HG03159 (cell line): ENCODE results near the gene TEAD2.
"Not testable (repeated sequence)": the region's sequence is repeated elsewhere in the genome, so short reads cannot be mapped to it uniquely, and the experiment has no call there.

Experiments used
- ATAC-seq: cut with Tn5 transposase; IDR thresholded peaks from one replicate; pipeline ENCODE4 v1.9.1; 2021; ENCODE audit warnings: mild to moderate bottlenecking, moderate library complexity; ENCODE audit not compliant: unreplicated experiment

Gene TEAD2

DNA sequence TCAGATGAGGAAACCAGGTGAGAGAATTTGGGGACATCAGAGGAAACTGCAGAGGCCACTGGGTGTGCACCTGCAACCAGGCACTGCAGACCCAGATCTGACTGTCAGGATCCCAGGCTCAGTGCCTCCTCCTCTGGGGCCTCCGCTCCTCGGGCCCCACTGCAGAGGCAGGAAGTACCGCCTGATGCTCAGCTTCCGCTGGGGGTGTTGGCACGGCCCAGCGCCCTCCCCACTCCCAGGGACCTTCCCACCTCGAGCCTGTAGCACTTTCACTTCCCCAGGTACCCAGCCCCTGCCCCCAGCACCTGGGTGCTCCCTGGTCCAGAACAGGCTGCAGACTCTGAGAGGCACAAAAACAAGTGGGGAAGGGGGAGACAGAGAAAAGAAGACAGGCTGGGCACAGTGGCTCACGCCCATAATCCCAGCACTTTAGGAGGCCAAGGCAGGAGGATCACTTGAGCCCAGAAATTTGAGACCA is 28.4 kb downstream of the TEAD2 start:
- ATAC-seq, result peak; percentile 44

DNA sequence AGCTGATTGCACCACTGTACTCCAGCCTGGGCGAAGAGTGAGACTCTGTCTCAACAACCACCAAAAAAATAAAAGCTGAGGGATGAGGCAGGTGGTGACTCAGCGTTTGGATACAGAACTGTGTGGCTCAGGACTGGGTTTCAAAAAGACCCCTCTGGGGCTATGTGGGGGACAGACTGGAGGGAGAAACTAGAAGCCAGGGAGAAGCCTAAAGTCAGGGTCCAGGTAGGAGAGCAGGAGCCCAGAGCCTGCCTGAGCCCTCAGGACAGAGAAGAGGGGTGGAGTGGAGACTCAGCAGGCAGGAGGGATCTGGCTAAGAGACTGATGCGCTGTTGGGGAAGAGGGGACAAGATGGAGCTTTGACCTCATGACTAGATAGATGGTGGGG is 28.8 kb downstream of the TEAD2 start:
- ATAC-seq, result no peak

DNA sequence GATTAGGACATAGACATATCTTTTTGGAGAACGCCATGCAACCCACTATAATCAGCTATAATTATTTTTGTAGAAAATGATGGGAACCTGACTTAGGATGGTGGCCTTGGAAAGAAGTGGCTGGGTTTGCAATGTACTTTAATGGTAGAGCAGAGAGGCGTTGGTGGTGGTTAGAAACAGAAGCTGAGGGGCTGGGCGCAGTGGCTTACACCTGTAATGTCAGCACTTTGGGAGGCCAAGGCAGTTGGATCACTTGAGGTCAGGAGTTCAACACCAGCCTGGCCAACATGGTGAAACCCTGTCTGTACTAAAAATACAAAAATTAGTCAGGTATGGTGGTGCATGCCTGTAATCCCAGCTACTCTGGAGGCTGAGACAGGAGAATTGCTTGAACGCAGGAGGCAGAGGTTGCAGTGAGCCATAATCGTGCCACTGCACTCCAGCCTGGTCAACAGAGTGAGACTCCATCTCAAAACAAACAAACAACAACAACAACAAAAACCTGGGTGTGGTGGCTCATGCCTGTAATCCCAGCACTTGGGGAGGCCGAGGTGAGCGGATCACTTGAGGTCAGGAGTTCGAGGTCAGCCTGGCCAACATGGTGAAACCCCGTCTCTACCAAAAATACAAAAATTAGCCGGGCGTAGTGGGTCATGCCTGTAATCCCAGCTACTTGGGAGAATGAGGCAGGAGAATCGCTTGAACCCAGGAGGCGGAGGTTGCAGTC is 29.4 kb downstream of the TEAD2 start:
- not testable (repeated sequence) for ATAC-seq

DNA sequence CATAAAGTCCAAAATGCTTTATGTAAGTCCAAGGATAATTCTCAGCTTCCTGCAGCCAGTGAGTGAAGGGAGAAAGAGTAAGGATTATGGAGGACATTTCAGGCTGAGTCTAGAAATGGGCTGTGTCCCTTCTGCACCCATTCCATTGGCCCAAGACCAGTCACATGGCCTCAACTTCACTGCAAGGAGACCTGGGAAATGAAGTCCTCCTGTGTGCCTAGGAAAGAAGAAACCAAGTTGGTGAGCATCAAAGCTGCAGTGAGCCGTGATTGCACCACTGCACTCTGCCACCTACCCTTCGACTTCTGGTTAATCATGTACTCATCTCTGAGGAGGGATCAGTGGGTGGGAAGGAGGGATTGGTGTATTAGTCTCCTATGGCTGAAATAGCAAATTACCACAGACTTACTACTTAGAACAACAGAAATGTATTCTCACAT is 30.6 kb downstream of the TEAD2 start:
- ATAC-seq, result peak; percentile 54

DNA sequence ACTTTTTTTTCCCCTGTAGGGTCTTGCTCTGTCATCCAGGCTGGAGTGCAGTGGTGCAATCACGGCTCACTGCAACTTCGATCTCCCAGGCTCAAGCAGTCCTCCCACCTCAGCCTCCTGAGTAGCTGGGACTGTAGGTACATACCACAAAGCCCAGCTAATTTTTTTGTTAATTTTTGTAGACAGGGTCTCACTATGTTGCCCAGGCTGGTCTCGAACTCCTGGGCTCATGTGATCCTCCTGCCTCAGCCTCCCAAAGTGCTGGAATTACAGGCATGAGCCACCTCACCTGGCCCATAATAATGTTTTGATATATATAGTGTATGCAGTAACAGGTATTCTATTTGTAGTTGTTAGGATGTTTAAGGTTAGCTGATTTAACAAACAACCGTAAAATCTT is 31.0 kb downstream of the TEAD2 start:
- ATAC-seq, result not testable (repeated sequence)

DNA sequence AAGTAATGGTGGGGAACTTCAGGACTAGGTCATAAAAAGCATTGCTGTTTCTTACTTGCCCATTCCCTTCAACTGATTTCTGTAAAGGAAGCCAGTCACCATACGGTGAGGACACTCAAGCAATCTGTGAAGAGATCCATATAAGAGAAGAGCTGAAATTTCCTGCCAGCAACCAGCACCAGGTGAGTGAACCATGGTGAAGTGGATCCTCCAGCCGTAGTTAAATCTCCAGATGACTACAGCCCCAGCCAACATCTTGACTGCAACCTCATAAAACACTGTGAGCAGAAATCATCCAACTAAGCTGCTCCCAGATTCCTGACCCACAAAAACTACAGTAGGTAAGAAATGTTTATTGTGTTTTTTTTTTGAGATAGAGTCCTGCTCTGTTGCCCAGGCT is 33.5 kb downstream of the TEAD2 start:
- ATAC-seq, result no peak

DNA sequence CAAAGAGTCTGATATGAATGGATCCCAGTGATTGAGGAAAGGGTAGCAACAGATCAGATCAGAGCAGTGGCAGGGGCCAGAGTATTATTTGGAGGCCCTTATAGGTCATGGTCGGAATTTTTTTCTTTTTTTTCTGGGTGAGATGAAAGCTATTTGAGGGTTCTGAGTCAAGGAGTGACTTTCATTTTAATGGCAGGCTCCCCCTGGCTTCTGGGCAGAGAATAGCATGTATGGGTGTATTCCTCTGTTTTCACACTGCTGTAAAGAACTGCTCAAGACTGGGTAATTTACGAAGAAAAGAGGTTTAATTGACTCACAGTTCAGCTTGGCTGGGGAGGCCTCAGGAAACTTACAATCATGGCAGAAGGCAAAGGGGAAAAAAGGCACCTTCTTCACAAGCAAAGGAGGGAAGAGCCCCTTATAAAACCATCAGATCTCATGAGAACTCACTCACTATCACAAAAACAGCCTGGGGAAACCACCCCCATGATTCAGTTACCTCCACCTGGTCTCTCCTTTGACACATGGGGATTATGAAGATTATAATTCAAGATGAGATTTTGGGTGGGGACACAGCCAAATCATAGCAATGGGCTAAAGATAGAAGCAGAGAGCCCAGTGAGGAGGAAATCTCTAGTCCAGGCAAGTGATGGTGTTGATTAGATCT is 34.2 kb downstream of the TEAD2 start:
- ATAC-seq, result no peak

DNA sequence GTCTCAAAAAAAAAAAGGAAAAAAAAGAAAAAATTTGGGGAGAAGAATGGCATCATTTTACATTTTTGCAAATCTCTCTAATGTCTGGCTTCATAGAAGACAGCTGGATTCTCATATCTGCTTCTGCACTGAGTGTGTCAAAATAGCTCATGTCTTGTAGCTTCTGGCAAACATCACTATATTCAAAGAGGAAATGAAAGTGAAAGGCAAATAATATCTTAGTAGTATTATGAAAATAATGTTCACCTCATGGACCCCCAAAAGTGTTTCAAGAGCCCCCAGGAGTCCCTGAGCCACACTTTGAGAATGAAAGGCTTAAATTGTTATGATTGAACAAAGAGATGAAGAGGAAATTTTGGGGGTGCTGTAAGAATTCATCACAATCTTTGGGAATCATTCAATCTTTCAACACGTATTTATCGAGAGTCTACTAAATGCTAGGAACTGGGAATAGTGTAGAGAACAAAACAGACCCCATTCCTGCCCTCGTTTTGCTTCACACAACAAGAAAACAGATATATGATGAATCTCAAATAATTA is 36.0 kb downstream of the TEAD2 start:
- no peak for ATAC-seq

DNA sequence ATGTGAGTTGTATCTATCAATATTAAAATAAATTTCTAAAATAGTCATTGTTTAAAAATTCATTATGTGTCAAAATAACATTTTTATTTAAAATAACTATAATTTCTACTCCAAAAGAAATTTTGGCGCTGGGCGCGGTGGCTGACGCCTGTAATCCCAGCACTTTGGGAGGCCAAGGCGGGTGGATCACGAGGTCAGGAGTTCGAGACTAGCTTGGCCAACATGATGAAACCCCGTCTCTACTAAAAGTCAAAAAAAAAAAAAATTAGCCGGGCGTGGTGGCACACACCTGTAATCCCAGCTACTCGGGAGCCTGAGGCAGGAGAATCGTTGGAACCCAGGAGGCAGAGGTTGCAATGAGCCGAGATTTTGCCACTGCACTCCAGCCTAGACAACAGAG is 36.5 kb downstream of the TEAD2 start:
- not testable (repeated sequence) for ATAC-seq

DNA sequence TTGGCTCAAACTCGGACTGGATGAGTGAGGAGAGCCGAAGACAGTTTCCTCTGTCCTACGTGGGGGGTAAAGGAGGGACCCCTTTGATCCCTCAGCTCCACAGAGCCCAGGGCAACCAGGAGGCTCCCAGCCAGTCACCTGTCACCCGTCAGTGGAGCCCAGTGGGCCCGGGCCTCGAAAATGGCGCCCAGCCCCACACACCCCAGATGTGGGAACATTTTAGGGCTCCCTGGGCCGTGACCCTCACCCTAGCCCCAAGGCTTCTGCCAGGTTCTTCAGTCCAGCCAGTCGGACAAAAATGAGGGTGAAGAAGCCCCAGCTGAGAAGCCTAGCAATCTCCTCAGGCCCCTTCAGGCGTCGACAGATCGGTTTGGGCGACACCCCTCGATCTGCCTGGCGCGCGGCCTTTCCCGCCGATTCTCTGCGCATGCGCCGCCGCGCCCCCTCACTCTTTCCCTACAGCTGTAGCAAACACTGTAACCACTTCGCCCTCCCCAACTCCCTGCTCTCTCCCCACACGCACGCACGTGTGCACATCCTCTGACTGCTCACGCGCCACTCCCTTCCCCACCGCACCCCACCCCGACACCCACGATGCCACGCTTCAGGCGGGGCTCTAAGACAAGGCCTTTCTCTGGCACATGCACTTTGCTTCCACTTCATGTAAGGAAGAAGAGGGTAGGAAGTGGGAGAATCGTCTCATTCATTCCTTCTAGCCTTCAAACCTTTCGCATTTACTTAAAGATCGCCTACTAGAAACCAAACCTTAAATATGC is 37.2 kb downstream of the TEAD2 start, which contains the start of gene SLC6A16:
TSS of gene SLC6A16 (minus strand) at position 391 of the 776 bp plus-strand sequence. CDS start 13,844 bp downstream, outside the sequence.
- no peak for ATAC-seq

DNA sequence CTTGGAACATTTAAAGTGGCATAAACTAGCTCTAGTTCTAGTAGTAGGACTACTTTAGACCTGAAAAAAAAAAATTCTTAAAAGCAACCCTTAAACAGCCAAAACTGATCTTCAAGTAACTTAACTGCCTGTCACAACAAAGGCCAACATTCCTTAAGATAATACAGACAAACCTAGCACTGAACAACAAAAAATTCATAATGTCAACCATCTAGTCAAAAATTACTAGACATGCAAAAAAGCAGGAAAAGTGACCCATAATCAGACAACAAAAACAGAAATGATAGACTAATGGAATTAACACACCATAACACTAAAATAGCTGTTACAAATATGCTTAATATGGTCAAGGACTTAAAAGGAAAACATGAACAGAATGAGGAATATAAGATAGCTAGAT is 43.9 kb downstream of the TEAD2 start:
- no peak for ATAC-seq

DNA sequence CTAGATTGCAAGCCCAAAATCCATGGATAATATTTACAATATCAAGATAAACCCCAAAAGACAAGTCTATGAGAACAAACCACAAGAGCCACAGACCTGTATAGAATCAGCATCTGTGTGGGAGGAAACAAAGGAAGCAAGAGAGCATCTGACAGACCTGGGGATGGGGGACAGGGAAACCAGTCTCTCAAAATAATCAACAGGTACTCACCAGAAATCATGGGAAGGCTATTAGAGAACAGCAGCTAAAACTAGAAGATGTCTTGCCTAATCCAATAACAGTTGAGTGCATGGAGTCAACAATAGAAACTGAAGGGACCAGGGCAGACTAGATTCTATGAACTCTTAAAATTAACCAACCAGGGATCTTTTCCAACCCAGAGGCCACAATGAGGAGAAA is 45.9 kb downstream of the TEAD2 start:
- ATAC-seq, result no peak

DNA sequence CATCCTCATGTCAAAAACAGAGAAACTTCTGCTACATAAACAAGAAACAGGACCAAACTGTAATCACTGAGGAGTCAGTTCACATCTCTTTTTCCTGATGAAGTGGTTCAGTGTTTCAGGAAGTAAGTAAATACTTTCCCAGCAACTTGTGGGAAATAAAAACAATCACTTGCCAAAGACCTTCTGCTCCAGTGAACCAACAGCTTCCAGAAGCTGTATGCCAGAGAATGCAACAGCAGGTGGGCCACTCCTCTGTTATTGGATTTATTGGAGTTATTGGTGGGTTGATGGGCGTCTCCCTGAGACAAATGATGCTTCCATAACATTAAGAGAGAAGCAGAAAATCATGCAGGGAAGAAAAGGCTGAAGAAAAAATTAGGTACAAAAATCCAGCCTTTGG is 47.1 kb downstream of the TEAD2 start:
- ATAC-seq, result no peak

DNA sequence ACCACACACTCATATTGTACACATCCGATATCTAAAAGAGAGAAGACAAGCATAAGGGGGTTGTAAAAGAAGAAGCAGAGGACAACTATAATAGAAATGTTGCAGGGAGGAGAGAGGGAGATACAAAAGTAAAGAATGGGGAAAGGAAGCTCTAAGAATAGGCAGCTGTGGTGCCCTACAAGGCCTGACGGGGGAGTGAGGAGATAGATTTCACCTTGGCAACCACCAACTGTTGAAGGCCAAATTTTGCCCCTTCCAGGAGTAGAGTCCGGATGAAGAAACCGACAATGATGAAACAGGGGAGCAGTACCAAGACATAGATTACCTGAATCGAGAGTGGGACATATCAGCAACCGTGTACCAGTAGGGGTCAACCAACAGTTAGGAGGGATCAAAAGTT is 53.1 kb downstream of the TEAD2 start:
- ATAC-seq, result no peak

DNA sequence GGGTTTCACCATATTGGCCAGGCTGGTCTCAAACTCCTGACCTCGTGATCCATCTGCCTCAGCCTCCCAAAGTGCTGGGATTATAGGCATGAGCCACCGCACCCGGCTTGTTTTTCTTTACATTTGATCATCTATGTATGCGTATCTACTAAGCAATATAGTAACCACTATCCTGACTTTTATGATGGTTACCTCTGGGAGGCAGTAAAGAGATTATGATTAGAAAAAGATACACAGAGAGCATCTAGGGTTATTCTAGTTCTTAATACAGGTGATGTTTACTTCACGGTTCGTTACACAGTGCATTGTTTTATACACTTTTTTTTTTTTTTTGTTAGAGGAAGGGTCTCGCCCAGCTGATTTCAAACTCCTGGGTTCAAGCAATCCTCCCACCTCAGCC is 55.5 kb downstream of the TEAD2 start:
- ATAC-seq, result not testable (repeated sequence)

DNA sequence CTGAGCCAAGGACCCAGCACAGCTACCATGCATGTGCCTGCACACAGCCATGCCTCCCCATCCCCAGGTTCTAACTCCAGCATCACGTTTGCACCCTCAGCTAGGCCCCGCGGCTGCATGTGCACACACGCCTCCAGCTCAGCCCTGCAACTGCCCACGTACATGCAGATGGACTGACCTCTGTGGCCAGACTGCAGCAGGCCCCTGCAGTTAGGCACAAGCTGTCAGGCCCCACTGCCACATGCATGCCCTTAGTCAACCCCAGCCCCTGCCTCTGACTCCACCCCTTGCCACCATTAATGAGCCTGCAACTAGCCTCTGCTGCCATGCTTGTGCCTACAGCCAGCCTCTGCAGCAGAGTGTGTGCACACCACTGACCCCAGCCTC is 60.4 kb downstream of the TEAD2 start:
- ATAC-seq, result no peak

DNA sequence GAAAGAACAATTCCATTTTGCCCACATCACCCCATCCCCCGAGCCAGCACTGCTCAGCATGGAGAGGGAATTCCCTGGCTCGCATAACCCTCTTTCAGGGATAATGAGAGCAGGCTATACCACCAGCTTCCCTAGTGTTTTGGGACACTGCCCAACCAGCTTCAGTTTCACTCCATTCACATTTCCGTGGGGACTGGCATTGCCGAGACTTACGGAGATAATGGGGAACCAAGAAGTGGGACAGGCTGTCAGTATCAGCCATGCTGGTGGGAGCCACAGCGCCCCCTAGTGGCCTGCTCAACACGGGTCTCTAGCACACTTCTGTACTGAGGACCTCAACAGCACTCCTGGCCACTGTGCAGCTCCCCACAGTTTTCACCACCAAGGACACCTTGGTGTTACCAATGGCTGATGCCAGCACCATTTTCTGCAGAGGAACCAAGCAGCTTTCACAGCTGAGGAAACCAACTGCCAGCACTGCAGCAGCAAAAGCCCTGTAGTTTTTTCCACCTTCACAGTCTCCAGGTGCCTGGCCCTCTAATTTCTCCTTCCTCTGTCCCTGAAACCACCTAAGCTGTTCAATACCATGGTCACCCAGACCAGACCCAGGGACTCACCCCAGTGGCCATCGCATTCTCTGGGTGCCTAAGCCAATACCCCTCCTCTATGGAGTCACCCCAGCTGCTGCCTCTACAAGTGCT is 60.9 kb downstream of the TEAD2 start:
- ATAC-seq, result no peak

DNA sequence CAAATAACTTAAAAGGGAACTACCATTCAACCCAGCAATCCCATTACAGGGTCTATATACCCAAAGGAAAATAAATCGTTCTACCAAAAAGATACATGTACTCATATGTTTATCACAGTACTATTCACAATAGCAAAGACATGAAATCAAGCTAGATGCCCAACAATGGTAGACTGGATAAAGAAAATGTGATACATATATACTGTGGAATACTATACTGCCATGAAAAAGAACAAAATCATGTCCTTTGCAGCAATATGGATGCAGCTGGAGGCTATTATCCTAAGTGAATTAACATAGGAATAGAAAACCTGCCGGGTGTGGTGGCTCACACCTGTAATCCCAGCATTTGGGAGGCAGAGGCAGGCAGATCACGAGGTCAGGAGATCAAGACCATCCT is 63.6 kb downstream of the TEAD2 start:
- ATAC-seq, result not testable (repeated sequence)

DNA sequence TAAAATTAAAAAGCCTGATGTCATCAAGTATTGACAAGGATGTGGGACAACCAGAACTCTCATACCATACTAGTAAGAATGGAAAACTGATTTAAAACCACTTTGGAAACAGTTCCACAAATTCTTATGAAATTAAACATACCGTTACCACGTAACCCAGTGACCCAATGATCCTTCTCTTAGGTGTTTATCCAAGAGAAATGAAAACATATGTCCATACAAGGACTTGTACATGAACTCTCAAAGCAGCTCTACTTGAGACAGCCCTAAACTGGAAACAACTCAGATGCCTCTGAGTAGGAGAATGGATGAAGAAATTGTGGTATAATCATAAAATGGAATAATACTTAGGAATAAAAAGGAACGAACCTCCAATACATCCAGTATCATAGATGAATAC is 64.8 kb downstream of the TEAD2 start:
- no peak for ATAC-seq

DNA sequence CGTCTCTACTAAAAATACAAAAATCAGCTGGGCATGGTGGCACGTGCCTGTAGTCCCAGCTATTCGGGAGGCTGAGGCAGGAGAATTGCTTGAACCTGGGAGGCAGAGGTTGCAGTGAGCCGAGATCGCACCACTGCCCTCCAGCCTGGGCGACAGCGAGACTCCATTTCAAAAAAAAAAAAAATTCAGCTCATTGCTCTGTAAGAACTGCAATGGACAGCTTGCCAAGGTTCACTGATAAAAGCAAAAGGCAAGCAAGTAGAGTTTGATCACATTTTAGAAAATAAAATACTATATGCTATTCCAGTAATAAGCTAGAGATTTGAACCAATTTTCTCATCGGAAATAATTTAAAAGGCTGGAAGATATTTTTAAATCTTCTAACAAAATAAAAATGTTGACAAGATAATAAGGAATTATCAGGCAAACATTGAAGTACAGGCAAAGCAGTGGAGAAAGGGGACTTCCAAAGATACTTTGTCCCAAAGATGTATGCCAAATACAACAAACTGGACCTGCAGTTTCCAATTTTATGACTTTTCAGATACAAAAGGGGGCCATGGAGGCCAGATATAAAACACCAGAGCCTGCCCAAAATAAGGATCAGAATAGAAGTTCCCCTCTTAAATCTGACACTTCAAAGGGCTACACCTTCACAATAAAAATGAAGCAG is 66.9 kb downstream of the TEAD2 start:
- no peak for ATAC-seq
